ENCODE results near the gene CA10.

CA10 gene

GRCh38 chr17:51650202-51650601 is 508.3 kb downstream of the CA10 start:
- H3K36me3 ChIP-seq (ENCODE audit: control insufficient read depth, low read length) = no peaks in the 10 kb centered on the region
- TF ChIP-seq EZH2phosphoT487 (IDR thresholded peaks at IDR 0.05; ENCODE audit: borderline replicate concordance, low read length) (no peak), CTCF (IDR thresholded peaks at IDR 0.05; ENCODE audit: low read depth, low read length, poor library complexity, severe bottlenecking) (no peak)
- H3F3A ChIP-seq (ENCODE audit: control insufficient read depth, insufficient read depth) = no peaks in the 10 kb centered on the region
- H3K9me3 ChIP-seq (ENCODE audit: control insufficient read depth, insufficient read depth, low read length) = no peaks in the 10 kb centered on the region
- H3K27me3 ChIP-seq (ENCODE audit: control insufficient read depth, low read length) = no peaks in the 10 kb centered on the region
- no peak overlapping the region for H3K27ac ChIP-seq (ENCODE audit: low read depth, low read length)
- H4K20me1 ChIP-seq (ENCODE audit: control insufficient read depth, insufficient read depth, low read depth, low read length) = no peaks in the 10 kb centered on the region
- no peak overlapping the region for H3K4me2 ChIP-seq (ENCODE audit: low read length)
- no peaks in the 10 kb centered on the region for H3K9me2 ChIP-seq (replicated peaks; ENCODE audit: control insufficient read depth, low read length)
- no peaks in the 10 kb centered on the region for H3K4me1 ChIP-seq (ENCODE audit: control insufficient read depth, low read length)
- H3K4me3 ChIP-seq (ENCODE audit: low read length) = no peak overlapping the region
- no peaks in the 10 kb centered on the region for H3K79me2 ChIP-seq (ENCODE audit: control insufficient read depth, low read length)

GRCh38 chr17:51647826-51648225 is 510.7 kb downstream of the CA10 start:
- Histone ChIP-seq H3K4me1 (ENCODE audit: control insufficient read depth, low read length) (no peaks in the 10 kb centered on the region), H4K20me1 (ENCODE audit: control insufficient read depth, insufficient read depth, low read depth, low read length) (no peaks in the 10 kb centered on the region), H3K4me2 (ENCODE audit: low read length) (no peak overlapping the region), H3F3A (ENCODE audit: control insufficient read depth, insufficient read depth) (no peaks in the 10 kb centered on the region), H3K9me3 (ENCODE audit: control insufficient read depth, insufficient read depth, low read length) (no peaks in the 10 kb centered on the region), H3K4me3 (ENCODE audit: low read length) (no peak overlapping the region), H3K79me2 (ENCODE audit: control insufficient read depth, low read length) (no peaks in the 10 kb centered on the region), H3K27me3 (ENCODE audit: control insufficient read depth, low read length) (no peaks in the 10 kb centered on the region), H3K9me2 (replicated peaks; ENCODE audit: control insufficient read depth, low read length) (no peaks in the 10 kb centered on the region), H3K27ac (ENCODE audit: low read depth, low read length) (no peak overlapping the region), H3K36me3 (ENCODE audit: control insufficient read depth, low read length) (no peaks in the 10 kb centered on the region)
- no peak for TF ChIP-seq EZH2phosphoT487 (IDR thresholded peaks at IDR 0.05; ENCODE audit: borderline replicate concordance, low read length)
- TF ChIP-seq CTCF (IDR thresholded peaks at IDR 0.05; ENCODE audit: low read depth, low read length, poor library complexity, severe bottlenecking) = no peak

- Histone ChIP-seq H3K4me1 (ENCODE audit: control insufficient read depth, low read length) (no peaks in the 10 kb centered on the region), H3K36me3 (ENCODE audit: control insufficient read depth, low read length) (no peaks in the 10 kb centered on the region), H3K4me3 (ENCODE audit: low read length) (no peak overlapping the region), H3K27ac (ENCODE audit: low read depth, low read length) (no peak overlapping the region), H3K79me2 (ENCODE audit: control insufficient read depth, low read length) (no peaks in the 10 kb centered on the region), H3K9me3 (ENCODE audit: control insufficient read depth, insufficient read depth, low read length) (no peaks in the 10 kb centered on the region), H3K9me2 (replicated peaks; ENCODE audit: control insufficient read depth, low read length) (no peaks in the 10 kb centered on the region), H3K27me3 (ENCODE audit: control insufficient read depth, low read length) (no peaks in the 10 kb centered on the region), H3K4me2 (ENCODE audit: low read length) (no peak overlapping the region), H4K20me1 (ENCODE audit: control insufficient read depth, insufficient read depth, low read depth, low read length) (no peaks in the 10 kb centered on the region), H3F3A (ENCODE audit: control insufficient read depth, insufficient read depth) (no peaks in the 10 kb centered on the region)
- no peak for TF ChIP-seq EZH2phosphoT487 (IDR thresholded peaks at IDR 0.05; ENCODE audit: borderline replicate concordance, low read length)
- TF ChIP-seq CTCF (IDR thresholded peaks at IDR 0.05; ENCODE audit: low read depth, low read length, poor library complexity, severe bottlenecking) = no peak
These were observed 511.4 kb downstream of the CA10 start for GRCh38 chr17:51647067-51647466.

- no peaks in the 10 kb centered on the region for H3K9me2 ChIP-seq (replicated peaks; ENCODE audit: control insufficient read depth, low read length)
- no peaks in the 10 kb centered on the region for H3K9me3 ChIP-seq (ENCODE audit: control insufficient read depth, insufficient read depth, low read length)
- H3K27me3 ChIP-seq (ENCODE audit: control insufficient read depth, low read length) = no peaks in the 10 kb centered on the region
- H3K79me2 ChIP-seq (ENCODE audit: control insufficient read depth, low read length) = no peaks in the 10 kb centered on the region
- H3K36me3 ChIP-seq (ENCODE audit: control insufficient read depth, low read length) = no peaks in the 10 kb centered on the region
- no peak overlapping the region for H3K4me2 ChIP-seq (ENCODE audit: low read length)
- no peaks in the 10 kb centered on the region for H3F3A ChIP-seq (ENCODE audit: control insufficient read depth, insufficient read depth)
- H3K4me3 ChIP-seq (ENCODE audit: low read length) = no peak overlapping the region
- H4K20me1 ChIP-seq (ENCODE audit: control insufficient read depth, insufficient read depth, low read depth, low read length) = no peaks in the 10 kb centered on the region
- H3K27ac ChIP-seq (ENCODE audit: low read depth, low read length) = no peak overlapping the region
- H3K4me1 ChIP-seq (ENCODE audit: control insufficient read depth, low read length) = no peaks in the 10 kb centered on the region
- TF ChIP-seq EZH2phosphoT487 (IDR thresholded peaks at IDR 0.05; ENCODE audit: borderline replicate concordance, low read length) (no peak), CTCF (IDR thresholded peaks at IDR 0.05; ENCODE audit: low read depth, low read length, poor library complexity, severe bottlenecking) (no peak)
These were observed 512.0 kb downstream of the CA10 start for GRCh38 chr17:51646539-51646938.

All from DOHH2 (cell line).